Gastrocnemius medialis (tissue), 4 donors: ENCODE results near the gene TBC1D22B. TPM values are rescaled to one million over a fixed set of nuclear protein-coding genes. Genes with fewer than 3 reads are reported as not detected.

ENCODE experiments used
- ATAC-seq, 2 donors: fragments of 150-250 bp; one replicate each; pipeline ENCODE4 v1.9.1; 2016
- DNase-seq, 2 donors: peaks; one replicate each; pipeline ENCODE4 v3.0.0-alpha.2; 2019
- H3K27ac ChIP-seq, 4 donors: fragments of 200-600 bp; sonication (generic); 1 replicate in 1 of 4; 2 replicates in 3 of 4; pipeline ENCODE4 v1.5.1; 2016 to 2018; ENCODE audit warnings: mild to moderate bottlenecking in 2 of 4, moderate library complexity in 1 of 4
- H3K27me3 ChIP-seq, 3 donors: fragments of 200-600 bp; sonication (generic) in 2 of 3; 1 replicate in 1 of 3; 2 replicates in 2 of 3; pipeline versions ENCODE4 v1.5.1 to v1.6.0; 2016 to 2019; ENCODE audit warnings: mild to moderate bottlenecking in 1 of 3, moderate library complexity in 1 of 3
- H3K36me3 ChIP-seq, 2 donors: fragments of 200-600 bp; sonication (generic) in 1 of 2; one replicate each; pipeline ENCODE4 v1.5.1; 2017 to 2018
- H3K4me1 ChIP-seq, 2 donors: fragments of 200-600 bp; sonication (generic) in 1 of 2; one replicate each; pipeline ENCODE4 v1.5.1; 2016 to 2017; ENCODE audit warnings: mild to moderate bottlenecking in 2 of 2
- H3K4me3 ChIP-seq, 4 donors: fragments of 200-600 bp; sonication (generic) in 3 of 4; 1 replicate in 1 of 4; 2 replicates in 3 of 4; pipeline ENCODE4 v1.5.1; 2016 to 2019; ENCODE audit warnings: mild to moderate bottlenecking in 2 of 4
- H3K9me3 ChIP-seq, 3 donors: fragments of 200-600 bp; sonication (generic) in 2 of 3; 1 replicate in 1 of 3; 2 replicates in 2 of 3; pipeline ENCODE4 v1.5.1; 2016 to 2019
- POLR2A ChIP-seq, 2 donors: fragments of 450-650 bp; IDR thresholded peaks; one replicate each; pipeline ENCODE4 v1.6.1; 2017; ENCODE audit warnings: antibody characterized with exemption in 2 of 2, mild to moderate bottlenecking in 2 of 2, moderate library complexity in 2 of 2
- in situ Hi-C, 4 donors: fragments of 200-750 bp; cut with MboI; loops; one replicate each; pipeline versions ENCODE4 v1.15.0 to v1.8.0; 2017; ENCODE audit warnings: low sequenced_read_pairs in 4 of 4
- intact Hi-C: fragments of 100-400 bp; cut with DNase I; formaldehyde crosslinking; loops from one replicate; pipeline ENCODE4 v1.15.1; 2023; ENCODE audit warnings: low total_unique reads
- total RNA-seq, 4 donors: library from RNA; depleted of rRNA; stranded (reverse); fragments of >200 nt; gene quantifications; one replicate each; pipeline versions ENCODE4 v1.1.0 to v1.2.3, GENCODE V29; 2016
- TF ChIP-seq, protein P1 (sequence below), 5 experiments: fragments of 450-650 bp in 3 of 5; fragments of 200-600 bp in 2 of 5; sonication (generic) in 2 of 5; IDR thresholded peaks in 4 of 5; conservative IDR thresholded peaks in 1 of 5; 1 replicate in 4 of 5; 2 replicates in 1 of 5; pipeline ENCODE4 v1.5.1; 2016 to 2019; ENCODE audit warnings: antibody characterized with exemption in 5 of 5, mild to moderate bottlenecking in 3 of 5, moderate library complexity in 3 of 5

Gene TBC1D22B
- total RNA-seq, 4 donors from 2014 or later: 6.3 to 12.3 (median 7.7) TPM

DNA sequence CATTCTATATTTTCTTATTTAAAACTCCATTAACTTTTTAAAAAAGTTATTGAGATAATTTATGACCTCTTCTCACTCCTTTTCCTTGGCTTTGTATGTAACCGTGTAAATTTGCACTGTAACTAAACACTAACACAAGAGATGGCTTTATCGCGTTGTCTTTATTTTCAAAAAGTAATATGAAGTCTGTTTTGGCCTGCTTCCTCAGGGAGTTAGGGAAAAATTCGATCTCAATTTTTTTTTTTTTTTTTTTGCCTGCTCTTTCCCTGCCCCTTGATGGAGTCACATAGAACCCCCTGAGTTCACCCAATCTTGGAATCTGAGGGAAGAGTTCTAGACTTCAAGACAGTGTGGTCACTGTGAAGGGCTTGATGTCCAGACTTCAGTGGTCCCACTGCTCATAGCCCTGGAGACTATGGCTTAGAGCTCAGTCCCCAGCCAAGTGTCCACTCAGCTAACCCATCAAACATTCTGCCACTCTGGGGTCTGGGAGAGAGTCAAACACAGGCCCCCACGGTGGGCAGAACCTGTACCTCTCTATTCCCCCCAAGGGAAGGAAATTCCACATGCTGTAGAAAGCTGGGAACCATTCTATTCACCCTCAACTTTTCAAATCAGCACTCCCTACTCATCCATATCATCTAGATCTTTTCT lies 15.7 kb upstream of the TBC1D22B start:
- Histone ChIP-seq H3K4me3 (no peak overlapping the region), H3K27me3 (no peaks in the 10 kb centered on the region), H3K36me3 (no peaks in the 10 kb centered on the region), H3K4me1 (peaks cover 42 to 43% of the 10 kb centered on the region in 2 donors), H3K9me3 (no peaks in the 10 kb centered on the region), H3K27ac (peak overlapping the region; percentile 44 to 76 (median 70))
- no peak for ATAC-seq
- DNase-seq: no peak
- intact Hi-C loops (no loop called here), in situ Hi-C loops (no loop called here)
- TF ChIP-seq, protein P1, sequence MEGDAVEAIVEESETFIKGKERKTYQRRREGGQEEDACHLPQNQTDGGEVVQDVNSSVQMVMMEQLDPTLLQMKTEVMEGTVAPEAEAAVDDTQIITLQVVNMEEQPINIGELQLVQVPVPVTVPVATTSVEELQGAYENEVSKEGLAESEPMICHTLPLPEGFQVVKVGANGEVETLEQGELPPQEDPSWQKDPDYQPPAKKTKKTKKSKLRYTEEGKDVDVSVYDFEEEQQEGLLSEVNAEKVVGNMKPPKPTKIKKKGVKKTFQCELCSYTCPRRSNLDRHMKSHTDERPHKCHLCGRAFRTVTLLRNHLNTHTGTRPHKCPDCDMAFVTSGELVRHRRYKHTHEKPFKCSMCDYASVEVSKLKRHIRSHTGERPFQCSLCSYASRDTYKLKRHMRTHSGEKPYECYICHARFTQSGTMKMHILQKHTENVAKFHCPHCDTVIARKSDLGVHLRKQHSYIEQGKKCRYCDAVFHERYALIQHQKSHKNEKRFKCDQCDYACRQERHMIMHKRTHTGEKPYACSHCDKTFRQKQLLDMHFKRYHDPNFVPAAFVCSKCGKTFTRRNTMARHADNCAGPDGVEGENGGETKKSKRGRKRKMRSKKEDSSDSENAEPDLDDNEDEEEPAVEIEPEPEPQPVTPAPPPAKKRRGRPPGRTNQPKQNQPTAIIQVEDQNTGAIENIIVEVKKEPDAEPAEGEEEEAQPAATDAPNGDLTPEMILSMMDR (IDR thresholded peaks at IDR 0.05 in 4 of 5, conservative IDR thresholded peaks at IDR 0.05 in 1 of 5): no peak
- TF ChIP-seq POLR2A (IDR thresholded peaks at IDR 0.05): no peak

DNA sequence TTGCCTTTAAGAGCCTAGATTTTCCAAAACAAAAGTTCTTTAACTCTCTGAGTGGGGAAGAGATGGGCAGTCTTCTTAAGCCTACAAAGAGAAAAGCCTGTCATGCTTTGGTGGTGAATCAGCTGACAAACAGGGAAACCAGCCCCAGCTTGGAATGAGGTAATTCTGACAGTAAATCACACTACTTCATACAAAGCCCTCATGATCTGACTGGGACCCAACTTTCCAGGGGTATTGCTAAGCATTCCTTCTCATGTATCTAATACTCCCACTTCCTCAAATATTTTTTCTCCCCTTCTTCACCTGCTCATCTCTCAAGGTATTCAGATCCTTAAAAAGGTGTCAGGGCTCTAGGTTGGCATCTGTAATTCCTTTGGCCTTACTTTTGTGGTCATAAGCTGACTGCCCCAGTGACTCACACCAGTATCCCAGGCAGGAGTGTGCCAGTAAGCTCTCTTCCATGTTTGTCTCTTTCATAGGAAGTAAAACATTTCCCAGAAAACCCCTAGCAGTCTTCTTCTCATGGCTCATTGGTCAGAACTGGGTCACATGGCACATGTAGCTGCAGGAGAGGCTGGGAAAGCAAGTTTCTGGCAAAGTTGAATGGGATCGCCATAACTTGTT lies 15.0 kb upstream of the TBC1D22B start:
- Histone ChIP-seq H3K27ac (peak overlapping the region; percentile 58 to 76 (median 70)), H3K4me3 (no peak overlapping the region), H3K27me3 (no peaks in the 10 kb centered on the region), H3K9me3 (no peaks in the 10 kb centered on the region), H3K4me1 (peaks cover 42 to 43% of the 10 kb centered on the region in 2 donors), H3K36me3 (no peaks in the 10 kb centered on the region)
- in situ Hi-C loops (no loop called here), intact Hi-C loops (no loop called here)
- ATAC-seq (peak; percentile 32 to 61), DNase-seq (peak in 1 of 2 donors; percentile 47)
- TF ChIP-seq, protein P1 (IDR thresholded peaks at IDR 0.05 in 4 of 5, conservative IDR thresholded peaks at IDR 0.05 in 1 of 5): no peak
- no peak for TF ChIP-seq POLR2A (IDR thresholded peaks at IDR 0.05)

DNA sequence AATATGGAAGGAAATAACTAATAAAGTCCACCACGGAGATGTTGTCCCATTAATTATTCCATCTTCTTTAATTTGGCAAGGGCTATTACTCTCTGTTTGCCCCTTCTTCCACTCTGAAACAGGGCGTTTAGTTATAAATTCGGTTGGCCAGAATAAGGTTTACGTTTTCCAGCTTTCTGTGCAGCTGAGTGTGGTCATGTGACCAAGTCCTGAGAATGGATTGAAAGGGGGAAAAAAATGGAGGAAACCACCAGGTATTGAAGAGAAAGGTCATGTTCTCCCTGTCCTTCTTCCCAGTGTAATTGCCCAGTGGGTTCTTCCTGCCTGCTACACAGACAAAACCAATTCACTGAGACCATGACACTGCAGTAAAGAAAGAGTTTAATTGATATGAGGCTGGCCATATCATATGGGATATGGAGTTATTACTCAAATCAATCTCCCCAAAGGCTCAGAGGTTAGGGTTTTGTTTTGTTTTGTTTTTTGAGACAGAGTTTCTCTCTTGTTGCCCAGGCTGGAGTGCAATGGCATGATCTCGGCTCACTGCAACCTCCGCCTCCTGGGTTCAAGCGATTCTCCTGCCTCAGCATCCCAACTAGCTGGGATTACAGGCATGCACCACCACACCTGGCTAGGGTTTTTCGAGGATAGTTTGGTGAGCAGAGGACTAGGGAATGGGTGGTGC lies 14.3 kb upstream of the TBC1D22B start:
- Histone ChIP-seq H3K36me3 (no peaks in the 10 kb centered on the region), H3K9me3 (no peaks in the 10 kb centered on the region), H3K4me3 (no peak overlapping the region), H3K27me3 (no peaks in the 10 kb centered on the region), H3K4me1 (peaks cover 42 to 43% of the 10 kb centered on the region in 2 donors), H3K27ac (peak overlapping the region; percentile 70 to 79 (median 74))
- ATAC-seq (no peak), DNase-seq (no peak)
- intact Hi-C loops (no loop called here), in situ Hi-C loops (no loop called here)
- no peak for TF ChIP-seq POLR2A (IDR thresholded peaks at IDR 0.05)
- TF ChIP-seq, protein P1 (IDR thresholded peaks at IDR 0.05 in 4 of 5, conservative IDR thresholded peaks at IDR 0.05 in 1 of 5): no peak

DNA sequence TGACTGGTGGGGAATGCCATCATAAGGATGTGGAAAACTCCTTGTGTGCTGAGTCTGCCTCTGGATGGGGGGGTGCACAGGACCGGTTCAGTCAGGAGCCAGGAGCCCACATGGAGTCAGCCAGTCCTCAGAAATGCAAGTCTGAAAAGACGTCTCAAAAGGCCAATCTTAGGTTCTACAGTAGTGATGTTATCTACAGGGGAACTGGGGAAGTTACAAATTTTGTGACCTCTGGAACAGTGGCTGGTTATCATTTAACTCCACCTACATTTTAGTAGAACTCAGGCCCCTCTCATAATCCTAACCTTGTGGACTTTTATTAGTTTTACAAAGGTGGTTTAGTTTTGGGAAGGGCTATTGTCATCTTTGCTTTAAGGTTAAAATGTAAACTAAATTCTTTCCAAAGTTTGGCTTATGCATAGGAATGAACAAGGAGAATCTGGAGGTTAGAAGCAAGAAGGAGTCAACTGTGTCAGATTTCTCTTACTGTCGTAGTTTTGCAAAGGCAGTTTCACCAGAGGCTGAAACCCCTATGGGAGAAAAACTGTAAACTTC lies 13.7 kb upstream of the TBC1D22B start:
- Histone ChIP-seq H3K27ac (peak overlapping the region; percentile 70 to 79 (median 74)), H3K4me3 (no peak overlapping the region), H3K4me1 (peaks cover 42 to 43% of the 10 kb centered on the region in 2 donors), H3K9me3 (no peaks in the 10 kb centered on the region), H3K27me3 (no peaks in the 10 kb centered on the region), H3K36me3 (no peaks in the 10 kb centered on the region)
- intact Hi-C loops (loop anchor here (2.0 kb wide), 1 partner anchor 39 kb away; no protein-coding TSS in a partner anchor), in situ Hi-C loops (no loop called here)
- no peak for TF ChIP-seq POLR2A (IDR thresholded peaks at IDR 0.05)
- TF ChIP-seq, protein P1 (IDR thresholded peaks at IDR 0.05 in 4 of 5, conservative IDR thresholded peaks at IDR 0.05 in 1 of 5): no peak
- DNase-seq (no peak), ATAC-seq (no peak)
